ENCODE measurements around the gene ACER2. TPM values are rescaled to one million over a fixed set of nuclear protein-coding genes. Genes with fewer than 3 reads are reported as not detected.

ACER2 gene
- polyA plus RNA-seq, 1 donor (not counting 4 experiments of a cell fraction or from before 2014, with no cell fraction given), result 4.2 TPM

GRCh38 chr9:19373527-19373926 lies 35.3 kb upstream of the ACER2 start:
- H3K9me1 ChIP-seq (ENCODE audit: control insufficient read depth, extremely low read depth, insufficient read depth, low read length), result no peaks in the 10 kb centered on the region
- no peak overlapping the region for H3K27ac ChIP-seq (ENCODE audit: control insufficient read depth, insufficient read depth, low read length)
- no peaks in the 10 kb centered on the region for H3K9me3 ChIP-seq (ENCODE audit: control insufficient read depth, low read depth, low read length)
- H3K4me3 ChIP-seq (ENCODE audit: control insufficient read depth in 2 of 3, extremely low read depth in 1 of 3, insufficient read depth in 2 of 3, low read depth in 1 of 3, low read length in 3 of 3), result no peak overlapping the region
- DNase-seq (ENCODE audit: low read depth, low spot score), result no peak
- no peak overlapping the region for H3K4me2 ChIP-seq (ENCODE audit: control insufficient read depth, extremely low read depth, insufficient read depth, low read depth, low read length)
- peaks cover 20% of the 10 kb centered on the region for H3K79me2 ChIP-seq (ENCODE audit: control insufficient read depth, insufficient read depth, low read length)
- no peak overlapping the region for H2AFZ ChIP-seq (ENCODE audit: control insufficient read depth, low read length)
- TF ChIP-seq, protein P1, sequence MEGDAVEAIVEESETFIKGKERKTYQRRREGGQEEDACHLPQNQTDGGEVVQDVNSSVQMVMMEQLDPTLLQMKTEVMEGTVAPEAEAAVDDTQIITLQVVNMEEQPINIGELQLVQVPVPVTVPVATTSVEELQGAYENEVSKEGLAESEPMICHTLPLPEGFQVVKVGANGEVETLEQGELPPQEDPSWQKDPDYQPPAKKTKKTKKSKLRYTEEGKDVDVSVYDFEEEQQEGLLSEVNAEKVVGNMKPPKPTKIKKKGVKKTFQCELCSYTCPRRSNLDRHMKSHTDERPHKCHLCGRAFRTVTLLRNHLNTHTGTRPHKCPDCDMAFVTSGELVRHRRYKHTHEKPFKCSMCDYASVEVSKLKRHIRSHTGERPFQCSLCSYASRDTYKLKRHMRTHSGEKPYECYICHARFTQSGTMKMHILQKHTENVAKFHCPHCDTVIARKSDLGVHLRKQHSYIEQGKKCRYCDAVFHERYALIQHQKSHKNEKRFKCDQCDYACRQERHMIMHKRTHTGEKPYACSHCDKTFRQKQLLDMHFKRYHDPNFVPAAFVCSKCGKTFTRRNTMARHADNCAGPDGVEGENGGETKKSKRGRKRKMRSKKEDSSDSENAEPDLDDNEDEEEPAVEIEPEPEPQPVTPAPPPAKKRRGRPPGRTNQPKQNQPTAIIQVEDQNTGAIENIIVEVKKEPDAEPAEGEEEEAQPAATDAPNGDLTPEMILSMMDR (optimal IDR thresholded peaks at IDR 0.05 in 1 of 3, IDR thresholded peaks at IDR 0.05 in 1 of 3, conservative IDR thresholded peaks at IDR 0.05 in 1 of 3; ENCODE audit: extremely low read depth in 1 of 3, insufficient read depth in 2 of 3, low read length in 3 of 3), result no peak
- TF ChIP-seq EZH2 (IDR thresholded peaks at IDR 0.05; ENCODE audit: low read length), result no peak
- H3K27me3 ChIP-seq (ENCODE audit: control insufficient read depth, extremely low read depth, insufficient read depth, low read length), result no peaks in the 10 kb centered on the region
- dilution Hi-C loops (cut with MboI; ENCODE audit: extremely low pct_ligation_motif_present, low sequenced_read_pairs), result loop anchor here (10.0 kb wide), 1 partner anchor 81 kb away; no protein-coding TSS in a partner anchor
- H3K36me3 ChIP-seq (ENCODE audit: control insufficient read depth in 2 of 2, extremely low read depth in 1 of 2, insufficient read depth in 2 of 2, low read length in 2 of 2), result peaks cover 18 to 38% of the 10 kb centered on the region in 2 experiments
- no peak for FAIRE-seq
- H4K20me1 ChIP-seq (ENCODE audit: control insufficient read depth, extremely low read depth, insufficient read depth, low read length), result peaks cover 19% of the 10 kb centered on the region
- H3K4me1 ChIP-seq (ENCODE audit: control insufficient read depth, extremely low read depth, insufficient read depth, low read length), result peaks cover 17% of the 10 kb centered on the region
- no peak overlapping the region for H3K9ac ChIP-seq (ENCODE audit: control insufficient read depth, extremely low read depth, insufficient read depth, low read length)

DNA sequence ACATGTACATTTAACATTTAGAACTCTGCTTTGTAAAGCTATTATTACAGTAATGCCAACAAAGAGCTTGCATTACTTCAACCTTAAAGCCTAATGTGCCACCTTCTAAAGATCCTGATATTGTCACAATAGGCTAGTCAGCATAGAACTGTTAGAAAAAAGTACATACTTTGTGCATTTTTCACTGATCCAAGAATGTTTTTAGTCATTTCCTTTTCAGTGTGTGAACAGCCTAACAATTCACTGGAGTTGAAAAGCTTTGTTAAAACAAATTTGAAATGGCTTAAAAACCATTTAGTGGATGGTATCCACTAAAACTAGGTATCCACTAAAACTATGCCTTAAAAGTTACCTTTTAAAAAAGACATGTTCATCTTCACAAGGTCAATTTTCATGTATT lies 33.3 kb upstream of the ACER2 start:
- Histone ChIP-seq H3K27ac (ENCODE audit: control insufficient read depth, insufficient read depth, low read length) (no peak overlapping the region), H3K79me2 (ENCODE audit: control insufficient read depth, insufficient read depth, low read length) (peaks cover 35% of the 10 kb centered on the region), H3K9me3 (ENCODE audit: control insufficient read depth, low read depth, low read length) (no peaks in the 10 kb centered on the region), H3K4me1 (ENCODE audit: control insufficient read depth, extremely low read depth, insufficient read depth, low read length) (peaks cover 17% of the 10 kb centered on the region), H3K27me3 (ENCODE audit: control insufficient read depth, extremely low read depth, insufficient read depth, low read length) (no peaks in the 10 kb centered on the region), H2AFZ (ENCODE audit: control insufficient read depth, low read length) (no peak overlapping the region), H3K4me2 (ENCODE audit: control insufficient read depth, extremely low read depth, insufficient read depth, low read depth, low read length) (no peak overlapping the region), H4K20me1 (ENCODE audit: control insufficient read depth, extremely low read depth, insufficient read depth, low read length) (peaks cover 21% of the 10 kb centered on the region), H3K36me3 (ENCODE audit: control insufficient read depth in 2 of 2, extremely low read depth in 1 of 2, insufficient read depth in 2 of 2, low read length in 2 of 2) (peaks cover 18 to 48% of the 10 kb centered on the region in 2 experiments), H3K9ac (ENCODE audit: control insufficient read depth, extremely low read depth, insufficient read depth, low read length) (no peak overlapping the region), H3K9me1 (ENCODE audit: control insufficient read depth, extremely low read depth, insufficient read depth, low read length) (no peaks in the 10 kb centered on the region), H3K4me3 (ENCODE audit: control insufficient read depth in 2 of 3, extremely low read depth in 1 of 3, insufficient read depth in 2 of 3, low read depth in 1 of 3, low read length in 3 of 3) (no peak overlapping the region)
- no peak for TF ChIP-seq EZH2 (IDR thresholded peaks at IDR 0.05; ENCODE audit: low read length)
- TF ChIP-seq, protein P1 (optimal IDR thresholded peaks at IDR 0.05 in 1 of 3, IDR thresholded peaks at IDR 0.05 in 1 of 3, conservative IDR thresholded peaks at IDR 0.05 in 1 of 3; ENCODE audit: extremely low read depth in 1 of 3, insufficient read depth in 2 of 3, low read length in 3 of 3), result no peak
- DNase-seq (ENCODE audit: low read depth, low spot score), result no peak
- FAIRE-seq, result no peak
- dilution Hi-C loops (cut with MboI; ENCODE audit: extremely low pct_ligation_motif_present, low sequenced_read_pairs), result loop anchor here (10.0 kb wide), 1 partner anchor 79 kb away; no protein-coding TSS in a partner anchor

Measured in keratinocyte (primary cell).